GM12878 (cell line): ENCODE data around the gene CFAP157. TPM values are rescaled to one million over a fixed set of nuclear protein-coding genes. Genes with fewer than 3 reads are reported as not detected.

Experiments used
- ATAC-seq: fragments of 200-7000 bp; cut with Tn5 transposase; 3 replicates; pipeline ENCODE4 v1.9.1; 2020; ENCODE audit warnings: mild to moderate bottlenecking, moderate library complexity
- BruUV-seq: library from RNA; stranded (reverse); fragments of 400-500 nt; replicated peaks from 2 replicates; lab custom pipeline; 2021; lab: Mats Ljungman, UMichigan
- CTCF ChIA-PET: fragments of 300-600 bp; sonication (Branson Sonifier 250); formaldehyde crosslinking; extraction: SDS; loops from one replicate; lab custom pipeline; 2021; ENCODE audit warnings: inconsistent platforms; lab: Yijun Ruan, JAX
- POLR2A ChIA-PET: fragments of 350-600 bp; formaldehyde crosslinking; extraction: SDS; loops from one replicate; lab custom pipeline; 2021; ENCODE audit warnings: inconsistent platforms; lab: Charles Lee
- RAD21 ChIA-PET: fragments of 300-600 bp; sonication (Branson Sonifier 250); formaldehyde crosslinking; loops from one replicate; lab custom pipeline; 2023; ENCODE audit warnings: antibody characterized with exemption; ENCODE audit not compliant: unreplicated experiment; lab: Charles Lee
- SMC1A ChIA-PET: fragments of 300-600 bp; sonication (Branson Sonifier 250); formaldehyde crosslinking; loops from one replicate; lab custom pipeline; 2023; ENCODE audit not compliant: unreplicated experiment, uncharacterized antibody; lab: Charles Lee
- DNase-seq: peaks from one replicate; pipeline ENCODE4 v3.0.0-alpha.2; 2011; ENCODE audit warnings: low read depth, low spot score
- FAIRE-seq: peaks from 3 replicates; lab custom pipeline; 2011; peaks lifted over from hg19 to GRCh38; lab: Jason Lieb, UNC
- H2AFZ ChIP-seq: 2 replicates; pipeline ENCODE4 v1.6.0; 2011; ENCODE audit warnings: low read depth, low read length, control low read depth; ENCODE audit not compliant: control insufficient read depth
- H3K27ac ChIP-seq: 2 replicates; pipeline ENCODE4 v1.5.1; 2011; ENCODE audit warnings: control low read depth; ENCODE audit not compliant: control insufficient read depth, insufficient read depth
- H3K27me3 ChIP-seq, 2 experiments: replicated peaks in 1 of 2; 2 replicates each; pipeline versions ENCODE4 v1.6.0 to v1.6.1; 2011; ENCODE audit warnings: low read length in 1 of 2; ENCODE audit not compliant: control insufficient read depth in 2 of 2, insufficient read depth in 2 of 2
- H3K36me3 ChIP-seq, 2 experiments: 2 replicates each; pipeline ENCODE4 v1.5.1; 2011; ENCODE audit warnings: low read length in 1 of 2; ENCODE audit not compliant: control insufficient read depth in 2 of 2, insufficient read depth in 2 of 2
- H3K4me1 ChIP-seq: 2 replicates; pipeline ENCODE4 v1.6.1; 2011; ENCODE audit warnings: mild to moderate bottlenecking, low read length, moderate library complexity, mixed read lengths; ENCODE audit not compliant: control insufficient read depth, insufficient read depth
- H3K4me2 ChIP-seq: 2 replicates; pipeline ENCODE4 v1.6.0; 2011; ENCODE audit warnings: control low read depth; ENCODE audit not compliant: control insufficient read depth, insufficient read depth
- H3K4me3 ChIP-seq: fragments of 200-600 bp; sonication (generic); 2 replicates; pipeline ENCODE4 v1.5.1; 2016
- H3K79me2 ChIP-seq: 2 replicates; pipeline ENCODE4 v1.6.0; 2011; ENCODE audit warnings: low read length; ENCODE audit not compliant: control insufficient read depth, insufficient read depth
- H3K9ac ChIP-seq: 2 replicates; pipeline ENCODE4 v1.8.0; 2011; ENCODE audit warnings: low read length, control low read depth, mixed read lengths; ENCODE audit not compliant: control insufficient read depth, insufficient read depth
- H3K9me3 ChIP-seq: replicated peaks from 3 replicates; pipeline ENCODE4 v1.5.1; 2011; ENCODE audit warnings: mild to moderate bottlenecking, low read length; ENCODE audit not compliant: control insufficient read depth, insufficient read depth
- H4K20me1 ChIP-seq: 2 replicates; pipeline ENCODE4 v1.6.0; 2011; ENCODE audit not compliant: control insufficient read depth, insufficient read depth
- BCL11A ChIP-seq: IDR thresholded peaks from 2 replicates; pipeline ENCODE4 v1.6.1; 2011; ENCODE audit warnings: low read depth, low read length
- CHD4 ChIP-seq: fragments of 200-600 bp; sonication (generic); IDR thresholded peaks from 2 replicates; pipeline ENCODE4 v1.6.1; 2016; ENCODE audit warnings: mild to moderate bottlenecking
- FOXM1 ChIP-seq: IDR thresholded peaks from 2 replicates; pipeline ENCODE4 v1.6.1; 2012; ENCODE audit warnings: low read depth, mild to moderate bottlenecking, inconsistent platforms, low read length, moderate library complexity
- HCFC1 ChIP-seq: fragments of 150-350 bp; IDR thresholded peaks from 2 replicates; pipeline ENCODE4 v1.6.1; 2014; ENCODE audit warnings: low read length
- HDAC2 ChIP-seq: fragments of 200-600 bp; sonication (generic); IDR thresholded peaks from 2 replicates; pipeline ENCODE4 v1.6.1; 2017
- KDM1A ChIP-seq: fragments of 200-600 bp; sonication (generic); IDR thresholded peaks from 2 replicates; pipeline ENCODE4 v1.6.1; 2016; ENCODE audit warnings: borderline replicate concordance
- PAX8 ChIP-seq: fragments of 450-650 bp; IDR thresholded peaks from 2 replicates; pipeline ENCODE4 v1.6.1; 2017; ENCODE audit warnings: mild to moderate bottlenecking, moderate library complexity
- RAD51 ChIP-seq: fragments of 450-650 bp; IDR thresholded peaks from 2 replicates; pipeline ENCODE4 v1.6.1; 2016; ENCODE audit warnings: moderate library complexity, mild to moderate bottlenecking, inconsistent platforms
- SMAD5 ChIP-seq: IDR thresholded peaks from 2 replicates; pipeline ENCODE4 v1.6.1; 2016; ENCODE audit warnings: antibody characterized with exemption, low read depth
- TBL1XR1 ChIP-seq: IDR thresholded peaks from 2 replicates; pipeline ENCODE4 v1.6.1; 2012; ENCODE audit warnings: low read depth, low read length, improper control_type of control experiment
- WGBS: methylation state at CpG from one replicate; pipeline ENCODE4 v1.1.6; 2016; ENCODE audit warnings: low lambda C conversion rate; ENCODE audit not compliant: insufficient replicate concordance, insufficient coverage; ENCODE audit errors: missing lambda C conversion rate; 5-methylcytosine and 5-hydroxymethylcytosine counted together
- in situ Hi-C: fragments of 300-500 bp; cut with MboI; formaldehyde crosslinking; loops from 9 replicates; pipeline ENCODE4 v1.14.3; 2018; ENCODE audit warnings: mixed read lengths
- intact Hi-C: fragments of 100-400 bp; cut with micrococcal nuclease; formaldehyde crosslinking; loops from one replicate; pipeline ENCODE4 v1.14.2; 2022; ENCODE audit not compliant: unreplicated experiment
- polyA plus RNA-seq, 11 experiments: library from polyadenylated mRNA; depleted of rRNA in 4 of 11; unstranded in 6 of 11; stranded (reverse) in 5 of 11; fragments of >200 nt; fragmentation: Nextera tagmentation in 4 of 11; fragmentation: Illumina TruSeq in 1 of 11; extraction: Ambion mirVana in 4 of 11; extraction: Trizol in 1 of 11; gene quantifications; 1 replicate in 1 of 11; 2 replicates in 10 of 11; pipeline versions ENCODE4 v1.2.1 to v1.2.3, GENCODE V29; 2011 to 2016; ENCODE audit warnings: inconsistent platforms in 2 of 11, missing spikeins in 2 of 11, low read depth in 1 of 11
- total RNA-seq, 4 experiments: library from RNA; depleted of rRNA in 3 of 4; stranded (reverse); fragments of >200 nt in 3 of 4; fragmentation: Illumina TruSeq in 1 of 4; extraction: Trizol in 1 of 4; gene quantifications; 2 replicates each; pipeline versions ENCODE4 v1.2.1 to v1.2.3, GENCODE V29; 2013 to 2021
- TF ChIP-seq, protein P1 (sequence below): IDR thresholded peaks from 2 replicates; pipeline ENCODE4 v1.6.1; 2011; ENCODE audit warnings: low read depth, mild to moderate bottlenecking, low read length, moderate library complexity, borderline replicate concordance; ENCODE audit errors: extremely low read depth
- TF ChIP-seq, protein P2 (sequence below): IDR thresholded peaks from 2 replicates; pipeline ENCODE4 v1.6.1; 2011; ENCODE audit warnings: low read depth, low read length, improper control_type of control experiment, borderline replicate concordance
- TF ChIP-seq, protein P3 (sequence below): fragments of 450-650 bp; IDR thresholded peaks from 2 replicates; pipeline ENCODE4 v1.6.1; 2016; ENCODE audit warnings: mild to moderate bottlenecking

The CFAP157 gene
- total and polyA plus RNA-seq, 10 of the 15 experiments (the other 5 are each of a cell fraction or from before 2014, with no cell fraction given), result 0.08 to 0.72 TPM; not detected in 8

DNA sequence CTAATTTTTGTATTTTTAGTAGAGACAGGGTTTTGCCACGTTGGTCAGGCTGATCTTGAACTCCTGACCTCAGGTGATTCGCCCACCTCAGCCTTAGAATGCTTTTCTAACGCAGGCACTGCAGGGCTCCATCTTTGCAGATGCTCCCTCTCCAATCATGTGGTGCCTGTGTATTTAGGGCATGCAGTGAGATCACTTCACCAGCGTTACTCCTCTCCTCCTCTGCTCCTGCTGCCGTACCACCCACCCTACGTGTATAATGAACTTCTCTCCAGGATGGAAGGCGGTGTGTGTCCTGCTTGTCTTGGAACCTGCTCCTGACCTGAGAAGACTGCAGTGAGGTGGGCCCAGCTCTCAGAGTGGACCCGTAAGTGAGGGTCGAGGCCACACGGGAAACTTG, 13.6 kb upstream of the CFAP157 start:
- Histone ChIP-seq H3K4me1 (no peaks in the 10 kb centered on the region), H3K79me2 (no peaks in the 10 kb centered on the region), H3K36me3 (no peaks in the 10 kb centered on the region), H3K9me3 (no peaks in the 10 kb centered on the region), H3K9ac (no peak overlapping the region), H3K27ac (no peak overlapping the region), H3K4me3 (no peak overlapping the region), H2AFZ (no peak overlapping the region), H3K4me2 (no peak overlapping the region), H3K27me3 (no peaks in the 10 kb centered on the region), H4K20me1 (no peaks in the 10 kb centered on the region)
- POLR2A ChIA-PET, result no interaction called here
- RAD21 ChIA-PET, result no interaction called here
- no TSS peak for BruUV-seq
- ATAC-seq (no peak), DNase-seq (no peak), FAIRE-seq (no peak)
- intact Hi-C loops, result no loop called here
- no peak for TF ChIP-seq CHD4
- no peak for TF ChIP-seq KDM1A
- TF ChIP-seq FOXM1, result no peak
- no peak for TF ChIP-seq BCL11A
- no peak for TF ChIP-seq RAD51
- TF ChIP-seq HCFC1, result no peak
- TF ChIP-seq, protein P1, sequence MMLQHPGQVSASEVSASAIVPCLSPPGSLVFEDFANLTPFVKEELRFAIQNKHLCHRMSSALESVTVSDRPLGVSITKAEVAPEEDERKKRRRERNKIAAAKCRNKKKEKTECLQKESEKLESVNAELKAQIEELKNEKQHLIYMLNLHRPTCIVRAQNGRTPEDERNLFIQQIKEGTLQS, result no peak
- TF ChIP-seq PAX8, result no peak
- no peak for TF ChIP-seq HDAC2
- TF ChIP-seq TBL1XR1, result no peak
- TF ChIP-seq SMAD5, result no peak
- TF ChIP-seq, protein P2, sequence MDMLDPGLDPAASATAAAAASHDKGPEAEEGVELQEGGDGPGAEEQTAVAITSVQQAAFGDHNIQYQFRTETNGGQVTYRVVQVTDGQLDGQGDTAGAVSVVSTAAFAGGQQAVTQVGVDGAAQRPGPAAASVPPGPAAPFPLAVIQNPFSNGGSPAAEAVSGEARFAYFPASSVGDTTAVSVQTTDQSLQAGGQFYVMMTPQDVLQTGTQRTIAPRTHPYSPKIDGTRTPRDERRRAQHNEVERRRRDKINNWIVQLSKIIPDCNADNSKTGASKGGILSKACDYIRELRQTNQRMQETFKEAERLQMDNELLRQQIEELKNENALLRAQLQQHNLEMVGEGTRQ, result no peak
- TF ChIP-seq, protein P3, sequence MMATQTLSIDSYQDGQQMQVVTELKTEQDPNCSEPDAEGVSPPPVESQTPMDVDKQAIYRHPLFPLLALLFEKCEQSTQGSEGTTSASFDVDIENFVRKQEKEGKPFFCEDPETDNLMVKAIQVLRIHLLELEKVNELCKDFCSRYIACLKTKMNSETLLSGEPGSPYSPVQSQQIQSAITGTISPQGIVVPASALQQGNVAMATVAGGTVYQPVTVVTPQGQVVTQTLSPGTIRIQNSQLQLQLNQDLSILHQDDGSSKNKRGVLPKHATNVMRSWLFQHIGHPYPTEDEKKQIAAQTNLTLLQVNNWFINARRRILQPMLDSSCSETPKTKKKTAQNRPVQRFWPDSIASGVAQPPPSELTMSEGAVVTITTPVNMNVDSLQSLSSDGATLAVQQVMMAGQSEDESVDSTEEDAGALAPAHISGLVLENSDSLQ, result no peak
- WGBS, result 23% methylated on average over 10 of the region's 10 CpGs
- SMC1A ChIA-PET, result no interaction called here
- in situ Hi-C loops, result no loop called here
- CTCF ChIA-PET, result no interaction called here
